ENCODE measurements around the gene PLCD3. TPM values are rescaled to one million over a fixed set of nuclear protein-coding genes. Genes with fewer than 3 reads are reported as not detected.

PLCD3 gene
- total and polyA plus RNA-seq, 9 of the 15 experiments (the other 6 are each of a cell fraction or from before 2014, with no cell fraction given), result 0.20 to 22.6 (median 7.5) TPM

- TF ChIP-seq SMAD1 (IDR thresholded peaks at IDR 0.05; ENCODE audit: low read depth, low read length, partially characterized antibody) (peak; percentile 22), ZNF277 (CRISPR knock-in tag; IDR thresholded peaks at IDR 0.05; ENCODE audit: borderline replicate concordance) (no peak), THAP12 (CRISPR knock-in tag; IDR thresholded peaks at IDR 0.05) (peak; percentile 66), CREB1 (IDR thresholded peaks at IDR 0.05) (peak; percentile 36; the same call in 1 of the 2 replicates), CREB1 (CRISPR knock-in tag; IDR thresholded peaks at IDR 0.05) (no peak), SMAD2 (IDR thresholded peaks at IDR 0.05; ENCODE audit: low read depth, low read length) (no peak), E2F3 (CRISPR knock-in tag; IDR thresholded peaks at IDR 0.05) (no peak), NR2F6 (CRISPR knock-in tag; IDR thresholded peaks at IDR 0.05) (peak; percentile 71; the same call in 1 of the 2 replicates), CGGBP1 (CRISPR knock-in tag; IDR thresholded peaks at IDR 0.05) (no peak; the same call in none of the 2 replicates), TSC22D4 (tag; IDR thresholded peaks at IDR 0.05) (no peak), ZNF324 (CRISPR knock-in tag; IDR thresholded peaks at IDR 0.05) (no peak), HLTF (IDR thresholded peaks at IDR 0.05) (peak; percentile 74; the same call in 1 of the 2 replicates), ATF1 (CRISPR knock-in tag; IDR thresholded peaks at IDR 0.05) (no peak), ATF1 (tag; IDR thresholded peaks at IDR 0.05) (no peak; the same call in 1 of the 2 replicates), BCL6 (CRISPR knock-in tag; IDR thresholded peaks at IDR 0.05) (no peak), ZNF639 (CRISPR knock-in tag; conservative IDR thresholded peaks at IDR 0.05 in 1 of 2, IDR thresholded peaks at IDR 0.05 in 1 of 2) (peak in 1 of 2 experiments; percentile 58; a peak in 2 of 4 replicates), POU5F1 (IDR thresholded peaks at IDR 0.05; ENCODE audit: borderline replicate concordance, low read depth, low read length, partially characterized antibody) (no peak), SMARCA4 (IDR thresholded peaks at IDR 0.05) (peak; percentile 48; the same call in 1 of the 2 replicates), NR2C1 (IDR thresholded peaks at IDR 0.05) (peak; percentile 62; the same call in 1 of the 2 replicates), NR2C1 (tag; IDR thresholded peaks at IDR 0.05) (no peak), SPI1 (IDR thresholded peaks at IDR 0.05; ENCODE audit: borderline replicate concordance, low read depth, low read length) (no peak), HINFP (tag; conservative IDR thresholded peaks at IDR 0.05; ENCODE audit: low read depth) (no peak)
Measured at GRCh38 chr17:45147581-45148182, 15.4 kb upstream of the PLCD3 start (continued).

Measured in K562 (cell line).